Measurements from ENCODE around the gene PKNOX2.

Gene PKNOX2

DNA sequence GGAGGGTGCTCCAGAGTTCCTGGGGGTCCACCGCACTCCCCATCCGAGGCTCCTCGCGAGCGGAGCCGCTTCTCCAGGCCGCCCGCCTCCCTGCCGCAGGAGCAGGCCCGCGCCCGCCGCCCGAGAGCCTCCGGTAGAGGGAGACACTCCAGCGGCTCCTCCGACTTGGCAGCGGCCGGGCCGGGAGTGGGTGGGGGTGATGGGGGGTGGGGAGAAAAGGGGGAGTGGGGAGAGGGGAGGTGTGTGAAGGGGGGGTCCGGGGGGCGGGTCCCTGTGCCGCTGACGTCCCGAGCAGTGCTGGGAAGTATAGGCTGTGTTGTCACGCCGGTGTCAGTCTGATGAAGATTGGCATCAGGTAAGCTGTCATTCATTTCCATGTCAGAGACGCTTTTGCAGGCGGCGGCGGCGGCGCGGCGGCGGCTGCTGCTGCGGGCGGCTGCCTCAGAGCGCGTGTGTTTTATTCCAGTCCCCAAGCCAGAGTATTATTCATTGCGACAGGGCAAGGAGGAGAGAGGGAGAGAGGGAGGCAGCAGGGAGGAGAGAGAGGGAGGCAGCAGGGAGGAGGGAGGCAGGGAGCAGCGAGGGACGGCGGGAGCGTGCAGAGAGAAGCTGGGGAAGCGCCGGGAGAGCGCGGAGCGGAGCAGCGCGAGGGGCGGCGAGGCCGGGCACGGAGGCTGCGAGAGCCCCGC is at the start of gene PKNOX2:
Gene PKNOX2, plus strand, starts transcription at position 330 of the 689 bp plus-strand sequence. CDS start 186,555 bp downstream, outside the sequence.
- DNase-seq: peak; percentile 56

DNA sequence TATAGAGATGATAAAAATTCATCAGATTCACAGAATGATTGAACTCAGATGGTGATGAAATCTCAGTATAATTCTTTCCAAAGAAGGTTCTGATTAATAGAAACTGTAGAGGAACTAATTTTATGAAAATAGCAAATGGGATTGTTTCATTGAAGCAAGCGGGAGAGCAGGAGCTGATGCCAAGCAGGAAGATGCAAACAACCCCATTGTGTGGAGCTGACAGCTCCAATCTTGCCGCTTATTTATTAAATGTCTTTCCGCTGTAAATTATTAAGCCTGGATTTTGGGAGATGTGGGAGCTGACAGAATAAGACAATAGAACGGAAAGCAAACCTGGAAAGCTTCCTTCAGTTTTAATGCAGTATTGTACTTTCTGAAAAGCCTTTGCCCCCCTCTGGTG is 47.1 kb upstream of the PKNOX2 start:
- no peak for DNase-seq

DNA sequence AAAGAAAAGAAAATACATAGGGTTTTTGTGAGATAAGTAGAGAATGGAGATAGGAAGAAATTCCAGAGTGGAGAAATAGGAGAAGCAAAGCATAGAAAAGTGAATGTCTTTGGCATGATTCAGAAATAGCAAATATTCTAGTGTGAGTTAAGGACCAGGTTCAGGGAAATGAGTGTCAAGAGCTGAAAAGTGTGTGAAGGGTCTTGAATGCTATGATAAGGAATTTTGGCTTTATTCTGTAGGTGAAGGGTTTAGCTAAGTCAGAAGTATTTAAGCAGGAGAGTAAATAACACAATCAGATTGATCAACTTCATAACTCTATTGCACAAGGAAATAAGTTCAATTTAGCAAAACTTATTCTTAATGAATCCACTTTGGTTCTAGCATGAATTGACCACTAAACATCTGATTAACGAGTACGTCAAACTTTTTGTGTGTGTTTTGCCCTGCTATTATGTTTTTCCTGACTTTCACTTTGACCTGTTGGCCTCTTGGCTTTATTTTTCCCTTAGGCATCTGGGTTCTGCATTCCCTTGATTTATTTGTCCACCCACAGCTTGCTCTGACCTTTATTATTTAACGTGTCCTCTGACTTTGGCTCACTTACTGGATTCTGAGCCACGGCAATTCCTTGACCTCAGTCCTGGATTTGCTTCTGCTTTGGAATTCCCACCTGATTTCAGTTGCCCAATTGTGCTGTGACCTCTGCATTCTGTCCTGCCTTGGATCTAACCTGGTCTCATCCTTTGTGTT is 41.2 kb upstream of the PKNOX2 start:
- DNase-seq: no peak

DNA sequence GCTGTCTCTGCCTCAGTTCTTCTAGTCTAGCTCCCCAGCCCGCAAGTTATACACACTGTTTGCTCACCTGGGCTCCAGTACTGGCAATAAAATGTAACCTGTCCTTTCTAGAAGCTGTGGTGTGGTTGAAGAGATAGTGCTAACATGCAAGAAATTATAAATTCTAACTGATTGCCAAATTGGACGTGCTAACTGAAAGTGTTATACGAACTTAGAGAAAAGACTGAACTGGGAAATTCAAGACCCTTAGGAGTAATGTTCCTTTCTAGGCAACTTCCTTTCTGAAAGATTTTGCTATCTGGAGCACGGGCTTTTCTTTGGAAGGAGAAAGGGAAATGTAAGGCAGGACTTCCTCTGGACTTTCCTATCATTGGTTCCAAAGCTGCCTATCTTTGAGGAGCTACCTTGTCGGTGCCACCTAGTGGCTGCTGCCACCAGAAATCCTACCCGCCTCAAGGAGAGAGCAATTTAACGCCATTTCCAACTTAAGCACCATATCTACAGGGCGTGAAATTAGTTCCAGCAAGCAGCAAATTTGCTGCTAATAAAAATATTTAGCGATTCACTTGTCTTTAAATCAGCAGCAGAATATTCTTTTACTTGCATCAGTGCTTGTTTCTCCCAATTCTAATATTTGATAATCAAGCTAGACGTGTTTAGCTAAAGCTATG is 40.5 kb upstream of the PKNOX2 start:
- DNase-seq: peak; percentile 65

DNA sequence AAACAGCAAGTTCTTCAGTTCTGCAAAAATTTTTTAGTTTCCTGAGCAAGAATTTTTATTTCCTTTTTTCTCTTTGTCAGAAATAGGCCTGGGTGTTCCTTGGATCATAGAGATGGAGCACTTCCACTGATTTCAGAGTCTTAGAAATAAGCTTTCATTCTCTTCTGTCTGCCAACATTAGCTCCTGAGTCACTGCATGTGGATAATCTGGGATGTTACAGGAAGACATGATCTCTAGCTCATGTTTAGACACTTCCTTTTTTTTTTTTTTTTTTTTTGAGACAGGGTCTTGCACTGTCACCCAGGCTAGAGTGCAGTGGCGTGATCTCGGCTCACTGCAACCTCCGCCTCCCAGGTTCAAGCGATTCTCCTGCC is 39.9 kb upstream of the PKNOX2 start:
- DNase-seq: no peak

GRCh38 chr11:125128450-125128849 is 36.1 kb upstream of the PKNOX2 start:
- DNase-seq: no peak

DNA sequence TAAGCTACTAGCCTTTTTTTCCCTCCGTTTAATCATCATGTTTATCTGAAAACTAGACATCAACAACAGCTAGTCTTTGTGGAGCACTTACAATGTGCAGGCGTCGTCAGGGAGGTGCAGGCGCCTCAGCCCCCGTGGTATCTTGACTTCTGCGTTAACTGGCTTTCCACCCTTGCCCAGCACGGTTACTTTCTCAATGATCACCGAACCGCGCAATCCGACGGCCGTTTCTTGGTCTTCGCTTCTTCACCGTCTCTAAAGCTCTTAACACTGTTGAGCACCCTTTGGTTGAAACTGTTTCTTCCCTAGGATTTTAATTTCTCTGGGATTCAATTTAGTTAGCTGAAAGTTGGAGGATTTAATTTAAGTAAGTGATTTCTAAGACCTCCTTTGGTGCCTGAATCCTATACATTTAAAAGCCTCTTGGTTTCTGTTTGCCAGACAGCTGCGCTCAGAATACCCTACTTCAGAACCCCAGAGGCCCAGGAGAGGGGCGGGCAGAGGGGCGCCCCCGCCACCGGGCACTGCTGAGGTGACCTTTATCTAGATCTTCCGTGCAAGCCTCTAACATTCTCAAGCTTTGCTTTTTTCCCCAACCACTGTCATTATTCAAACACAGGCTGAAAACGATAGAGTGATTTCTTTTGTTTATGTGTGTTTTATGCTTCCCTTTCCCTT is 35.1 kb upstream of the PKNOX2 start:
- no peak for DNase-seq

- no peak for DNase-seq
These were observed 32.5 kb upstream of the PKNOX2 start for GRCh38 chr11:125132071-125132470.

- DNase-seq: no peak
These were observed 32.0 kb upstream of the PKNOX2 start for GRCh38 chr11:125132596-125132995.

GRCh38 chr11:125136001-125136400 is 28.6 kb upstream of the PKNOX2 start:
- no peak for DNase-seq

GRCh38 chr11:125138966-125139365 is 25.6 kb upstream of the PKNOX2 start:
- no peak for DNase-seq

DNA sequence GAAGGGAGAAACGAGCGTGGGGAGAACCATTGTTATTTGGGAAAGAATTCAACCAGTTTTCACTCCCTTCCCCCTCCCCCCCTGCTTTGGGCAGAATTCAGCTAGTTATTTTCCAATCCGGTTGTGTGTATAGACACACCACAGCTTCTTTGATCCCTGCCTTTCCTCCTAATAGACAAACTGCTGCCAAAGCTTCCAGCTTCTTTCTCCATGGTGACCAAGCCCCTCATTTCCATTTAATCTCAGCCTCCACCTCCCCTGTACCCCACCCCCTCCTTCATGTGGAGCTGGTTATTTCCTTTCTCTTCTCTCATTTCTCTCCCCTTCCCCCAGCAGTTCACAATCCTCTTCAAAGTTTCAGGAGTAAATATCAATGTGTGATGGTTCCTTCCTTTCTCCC is 24.8 kb upstream of the PKNOX2 start:
- no peak for DNase-seq

DNA sequence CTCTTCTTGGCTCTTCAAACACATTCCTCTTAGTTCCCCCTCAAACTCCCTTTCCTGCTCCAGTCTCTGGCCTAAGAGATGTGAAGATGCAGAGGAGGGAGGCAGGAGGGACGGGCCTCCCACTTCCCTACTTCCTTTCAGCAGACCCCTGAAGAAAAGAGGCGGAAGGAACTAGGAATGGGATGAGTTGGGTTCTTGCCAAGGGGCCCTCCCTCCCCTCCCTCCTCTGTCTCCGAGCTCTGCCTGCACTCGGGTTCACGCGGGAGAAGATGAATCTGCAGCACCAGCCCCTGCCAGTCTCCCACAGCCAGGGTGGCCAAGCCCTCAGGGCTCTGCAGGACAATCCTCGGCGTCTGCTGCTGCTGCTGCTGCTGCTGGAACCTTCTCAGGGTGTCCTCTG is 24.3 kb upstream of the PKNOX2 start:
- DNase-seq: no peak

- no peak for DNase-seq
These were observed 23.4 kb upstream of the PKNOX2 start for GRCh38 chr11:125141178-125141577.

DNA sequence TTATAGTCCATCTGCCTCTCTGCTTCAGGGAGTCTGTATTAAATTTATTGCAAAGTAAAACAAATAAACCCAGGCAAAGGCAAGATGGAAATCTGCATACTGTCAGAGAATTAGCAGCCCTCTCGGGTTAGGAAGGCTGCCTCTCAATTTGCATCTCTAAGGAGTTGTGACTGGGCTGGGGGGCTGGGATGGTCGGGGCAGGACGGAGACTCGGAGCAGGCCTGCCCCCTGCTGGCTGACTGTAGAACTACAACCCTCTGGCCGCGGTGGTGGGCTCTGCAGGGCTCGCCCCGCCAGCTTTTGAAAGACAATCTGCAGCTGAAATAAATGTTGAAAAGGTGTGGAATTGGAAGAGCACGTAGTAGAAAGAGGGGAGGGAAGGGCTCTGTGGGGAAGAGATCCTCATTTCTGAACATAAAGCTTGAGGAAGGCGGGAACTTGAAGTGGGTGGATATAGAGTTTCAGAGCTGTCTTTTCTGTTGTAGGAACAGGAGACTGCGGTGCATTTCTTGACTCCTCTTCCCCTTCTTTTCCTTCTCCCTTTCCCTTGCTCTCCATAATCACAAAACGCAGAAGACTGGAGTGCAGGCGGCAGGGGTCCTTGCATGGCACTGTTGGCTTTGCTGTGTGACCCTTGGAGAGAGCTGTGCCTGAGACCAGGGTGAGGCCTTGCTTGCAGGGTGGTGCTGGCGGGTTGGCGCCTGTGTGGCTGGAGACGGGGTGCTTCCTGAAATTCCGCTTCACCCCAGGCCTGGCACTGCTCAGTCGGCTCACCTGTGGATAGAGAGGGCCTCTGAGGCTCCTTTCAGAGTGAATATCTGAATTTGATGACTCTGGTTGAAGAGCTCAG is 22.6 kb upstream of the PKNOX2 start:
- DNase-seq: peak; percentile 16

- no peak for DNase-seq
These were observed 18.3 kb upstream of the PKNOX2 start for GRCh38 chr11:125146232-125146631.

DNA sequence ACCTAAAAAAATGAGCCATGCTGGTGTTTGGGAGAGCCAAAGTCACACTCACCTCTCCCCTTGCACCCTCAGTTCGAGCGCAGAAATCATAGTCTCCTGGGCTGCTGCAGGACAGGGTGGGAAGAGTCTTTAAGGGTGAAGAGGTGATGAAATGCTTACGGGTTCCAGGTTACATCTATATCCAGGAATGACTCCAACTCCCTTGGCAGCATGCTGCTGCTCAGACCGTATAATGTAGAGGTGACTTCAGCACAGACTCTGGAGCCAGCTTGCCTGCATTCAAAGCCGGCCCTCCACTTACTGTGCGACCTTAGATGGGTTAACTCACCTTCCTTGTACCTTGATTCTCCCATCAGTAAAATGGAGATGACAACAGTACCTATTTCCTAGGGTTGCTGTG is 17.3 kb upstream of the PKNOX2 start:
- no peak for DNase-seq

DNA sequence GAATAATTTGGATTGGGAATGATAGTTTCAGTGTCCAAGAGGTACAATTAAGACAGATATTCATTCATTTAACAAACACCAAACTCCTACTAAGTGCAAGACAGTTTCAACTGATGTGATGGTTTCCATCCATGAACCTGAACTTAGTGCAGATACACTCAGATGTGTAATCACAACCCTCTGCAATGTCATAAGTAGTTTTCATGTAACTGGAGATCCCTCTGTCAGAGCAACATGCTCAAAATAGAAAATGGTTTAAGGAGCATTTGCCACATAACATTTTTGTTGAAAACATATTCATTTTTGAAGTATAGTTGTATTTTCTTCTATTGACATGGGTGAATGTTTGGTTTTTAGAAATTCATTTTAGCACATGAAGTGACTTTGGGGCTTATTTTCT is 16.5 kb upstream of the PKNOX2 start:
- DNase-seq: no peak

DNA sequence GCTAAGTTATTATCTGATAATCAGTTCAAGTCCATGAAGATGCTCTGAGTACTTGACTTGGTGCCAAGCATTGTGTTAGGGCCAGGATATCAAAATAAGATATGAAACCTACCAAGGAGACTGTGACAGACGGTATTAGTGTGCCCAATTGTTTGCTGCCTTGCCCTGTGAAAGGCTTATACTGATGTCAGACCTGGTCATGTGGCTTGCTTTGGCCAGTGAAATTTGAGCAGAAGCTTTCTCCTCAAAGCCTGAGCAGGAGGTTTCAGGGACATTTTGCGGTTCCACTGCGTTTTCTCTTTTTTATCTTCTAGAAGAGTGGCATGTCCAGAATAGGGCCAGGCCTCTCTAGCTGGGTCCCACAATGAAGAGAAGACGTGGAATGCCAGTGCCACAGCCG is 15.8 kb upstream of the PKNOX2 start:
- no peak for DNase-seq

GRCh38 chr11:125153837-125154236 is 10.7 kb upstream of the PKNOX2 start:
- DNase-seq: no peak

DNA sequence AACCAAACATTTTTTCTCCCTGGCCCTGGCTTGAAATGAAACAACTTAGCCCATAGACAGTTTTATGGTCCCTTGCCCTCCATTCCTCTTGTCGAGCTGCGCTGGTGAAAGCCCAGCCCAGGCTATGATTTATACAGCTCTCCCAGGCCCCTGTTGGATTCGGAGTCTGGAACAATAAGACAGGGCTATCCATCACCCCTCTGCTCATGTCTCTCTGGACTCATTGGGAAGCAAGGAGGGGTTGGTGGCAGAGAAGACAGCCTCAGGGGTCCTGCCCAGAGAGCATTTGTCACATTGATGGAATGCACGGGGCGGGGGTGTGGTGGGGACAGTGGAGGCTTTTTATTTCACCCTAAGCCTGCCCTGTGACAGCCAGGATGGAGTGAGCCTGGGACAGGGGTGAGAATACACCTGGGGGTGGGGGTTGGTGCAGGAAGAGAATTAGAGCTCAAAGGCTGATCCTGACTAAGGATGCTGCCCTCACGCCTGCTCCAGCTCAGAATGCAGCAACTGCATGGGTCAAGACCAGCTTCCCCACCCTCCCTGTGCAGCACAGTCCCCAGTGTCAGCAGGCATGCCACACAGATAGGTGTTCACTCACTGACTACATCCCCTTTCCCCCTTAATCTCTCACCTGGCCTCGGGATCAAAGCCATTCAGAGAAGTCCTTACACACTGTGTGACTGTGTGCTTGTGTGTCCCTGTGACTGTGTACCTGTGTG is 10.0 kb upstream of the PKNOX2 start:
- DNase-seq: no peak

DNA sequence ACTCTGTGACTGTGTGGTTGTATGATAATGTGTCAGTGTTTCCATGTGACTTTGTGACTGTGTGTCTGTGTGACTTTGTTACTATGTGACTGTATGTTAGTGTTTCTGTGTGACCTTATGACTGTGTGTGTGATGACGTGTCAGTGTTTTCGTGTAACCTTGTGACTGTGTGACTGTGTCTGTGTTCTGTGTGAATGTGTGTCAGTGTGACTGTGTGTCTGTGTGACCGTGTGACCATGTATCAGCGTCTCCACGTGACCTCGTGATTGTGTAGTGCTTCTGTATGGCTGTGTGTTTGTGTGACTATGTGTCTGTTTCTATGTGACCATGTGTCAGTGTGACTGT is 9.5 kb upstream of the PKNOX2 start:
- DNase-seq: no peak
